Measurements from ENCODE around the gene MARVELD1.

DNA sequence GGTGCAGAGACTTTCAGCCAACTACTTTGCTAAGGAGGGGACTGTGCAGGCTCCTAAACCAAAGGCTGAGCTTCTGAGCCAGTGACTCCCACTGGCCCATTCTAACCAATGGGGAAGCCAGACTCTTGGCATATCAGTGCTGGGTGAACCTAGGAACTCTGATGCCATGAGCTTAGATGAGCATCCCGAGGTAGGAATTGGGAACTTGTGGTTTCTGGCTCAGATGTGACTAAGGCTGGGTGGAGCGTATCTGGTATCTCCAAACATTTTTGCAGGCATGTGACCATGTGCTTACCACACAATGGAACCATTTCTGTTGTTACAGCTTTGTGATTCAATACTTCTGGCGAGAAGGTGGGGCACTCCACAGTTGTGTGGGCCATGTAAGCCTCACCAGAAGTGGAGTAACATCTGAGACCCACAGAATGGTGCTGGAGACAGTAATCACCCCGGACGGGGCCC, 23.9 kb upstream of the MARVELD1 start:
- no peak for TF ChIP-seq CTCF (IDR thresholded peaks at IDR 0.05; ENCODE audit: low read length)
- TF ChIP-seq EZH2 (IDR thresholded peaks at IDR 0.05; ENCODE audit: borderline replicate concordance, low read length): no peak
